ENCODE measurements around the gene AADAC.

DNA sequence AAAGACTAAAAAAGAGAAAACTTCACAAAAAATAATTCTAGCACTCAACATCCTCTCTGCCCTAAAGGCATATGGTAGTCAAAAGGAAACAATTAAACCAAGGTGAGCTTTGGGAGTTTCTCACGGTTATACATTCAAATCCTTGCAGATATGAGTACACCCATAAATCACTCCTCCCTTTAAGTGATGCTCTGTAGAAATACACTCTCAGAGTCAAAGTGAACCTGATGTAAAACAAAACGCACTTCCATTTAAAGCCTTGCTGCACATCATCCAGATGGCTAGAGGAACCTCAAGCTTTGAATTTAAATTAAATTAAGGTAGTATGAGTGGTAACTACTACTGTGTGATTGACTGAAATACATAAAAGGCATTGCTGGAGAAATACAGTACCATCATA, 36.0 kb upstream of the AADAC start:
- TF ChIP-seq, protein P1, sequence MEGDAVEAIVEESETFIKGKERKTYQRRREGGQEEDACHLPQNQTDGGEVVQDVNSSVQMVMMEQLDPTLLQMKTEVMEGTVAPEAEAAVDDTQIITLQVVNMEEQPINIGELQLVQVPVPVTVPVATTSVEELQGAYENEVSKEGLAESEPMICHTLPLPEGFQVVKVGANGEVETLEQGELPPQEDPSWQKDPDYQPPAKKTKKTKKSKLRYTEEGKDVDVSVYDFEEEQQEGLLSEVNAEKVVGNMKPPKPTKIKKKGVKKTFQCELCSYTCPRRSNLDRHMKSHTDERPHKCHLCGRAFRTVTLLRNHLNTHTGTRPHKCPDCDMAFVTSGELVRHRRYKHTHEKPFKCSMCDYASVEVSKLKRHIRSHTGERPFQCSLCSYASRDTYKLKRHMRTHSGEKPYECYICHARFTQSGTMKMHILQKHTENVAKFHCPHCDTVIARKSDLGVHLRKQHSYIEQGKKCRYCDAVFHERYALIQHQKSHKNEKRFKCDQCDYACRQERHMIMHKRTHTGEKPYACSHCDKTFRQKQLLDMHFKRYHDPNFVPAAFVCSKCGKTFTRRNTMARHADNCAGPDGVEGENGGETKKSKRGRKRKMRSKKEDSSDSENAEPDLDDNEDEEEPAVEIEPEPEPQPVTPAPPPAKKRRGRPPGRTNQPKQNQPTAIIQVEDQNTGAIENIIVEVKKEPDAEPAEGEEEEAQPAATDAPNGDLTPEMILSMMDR (IDR thresholded peaks at IDR 0.05; ENCODE audit: poor library complexity), result no peak
- TF ChIP-seq EZH2phosphoT487 (IDR thresholded peaks at IDR 0.05; ENCODE audit: low read depth, severe bottlenecking, unreplicated experiment), result no peak
